HG03571 (cell line): Measurements from ENCODE around the gene IQUB.
"Not testable (repeated sequence)": the region's sequence is repeated elsewhere in the genome, so short reads cannot be mapped to it uniquely, and the experiment has no call there.

Experiments
- ATAC-seq: cut with Tn5 transposase; IDR thresholded peaks from one replicate; pipeline ENCODE4 v1.9.1; 2021; ENCODE audit not compliant: unreplicated experiment

The IQUB gene

DNA sequence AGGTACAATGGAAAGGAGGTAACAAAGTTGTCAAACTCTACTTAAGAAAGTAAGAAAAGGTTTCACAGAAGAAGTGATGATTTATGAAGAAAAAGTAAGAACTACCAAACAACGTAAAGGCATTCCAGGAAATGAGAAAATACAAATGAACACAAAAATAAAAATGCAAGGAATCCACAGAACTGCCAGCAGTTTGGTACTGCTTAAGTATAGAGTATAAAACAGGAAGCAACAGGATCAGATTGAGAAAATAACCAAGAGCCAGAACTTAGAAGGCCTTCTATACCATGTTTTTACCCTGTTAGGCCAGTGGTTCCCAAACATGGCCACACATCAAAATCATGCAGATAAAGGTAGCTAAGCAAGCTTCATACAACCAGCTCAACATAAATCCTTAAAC lies 14.0 kb upstream of the IQUB start:
- ATAC-seq = no peak

DNA sequence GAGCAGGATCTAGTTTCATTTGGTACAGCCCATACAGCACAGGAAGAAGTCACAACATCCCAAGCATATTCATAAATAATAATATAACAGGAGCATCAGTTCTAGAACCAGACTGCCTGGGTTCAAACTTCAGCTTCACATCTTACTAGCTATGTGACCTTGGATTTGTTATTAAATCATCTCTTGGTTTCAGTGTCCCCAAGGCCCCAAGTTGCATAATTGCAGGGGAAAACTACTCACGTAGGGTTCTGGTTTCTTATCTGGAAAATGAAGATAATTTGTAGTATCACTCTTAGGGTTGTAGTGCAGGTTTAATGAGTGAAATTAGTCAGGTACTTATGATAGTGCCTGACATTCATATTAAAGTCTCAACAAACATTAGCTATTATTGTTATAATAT lies 5.5 kb upstream of the IQUB start:
- no peak for ATAC-seq

DNA sequence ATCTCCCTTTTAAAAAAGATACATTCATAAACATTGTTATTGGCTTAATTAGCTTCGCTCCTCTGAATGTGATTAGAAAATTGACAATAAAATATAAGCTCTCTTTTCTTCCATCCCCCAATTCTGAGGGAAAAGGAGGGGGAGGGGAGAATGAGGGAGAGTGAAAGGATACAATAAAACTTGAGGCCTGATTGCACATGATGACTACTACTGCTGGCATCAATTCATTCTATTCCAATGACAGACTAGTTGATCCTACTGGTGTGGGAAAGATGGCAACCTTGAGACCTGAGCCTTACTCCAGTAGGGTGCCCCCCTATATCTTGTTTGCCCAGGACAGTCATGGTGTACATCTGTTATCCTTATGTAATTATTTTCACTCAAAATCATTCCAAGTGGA lies 4.5 kb upstream of the IQUB start:
- ATAC-seq = no peak

DNA sequence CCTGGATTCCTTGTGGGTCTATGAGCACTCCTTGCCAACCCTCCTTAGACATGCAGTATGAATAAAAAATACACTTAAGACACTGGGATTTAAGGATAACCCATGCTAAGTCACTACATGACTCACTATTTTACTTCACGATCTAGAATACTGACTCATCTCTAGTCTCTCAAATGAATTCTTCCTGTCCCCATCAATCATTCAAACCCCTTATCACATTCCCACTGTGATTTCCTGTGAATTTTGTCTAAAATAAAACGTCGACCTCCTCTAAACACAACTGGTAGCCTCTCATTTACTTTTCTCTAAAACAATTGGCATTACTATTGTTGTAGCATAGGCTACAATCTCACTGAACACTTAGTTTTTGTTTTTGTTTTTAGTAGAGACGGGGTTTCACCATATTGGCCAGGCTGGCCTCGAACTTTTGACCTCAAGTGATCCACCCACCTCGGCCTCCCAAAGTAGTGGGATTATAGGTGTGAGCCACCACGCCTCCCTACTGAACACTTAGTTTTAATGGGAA lies 3.9 kb upstream of the IQUB start:
- ATAC-seq = no peak

DNA sequence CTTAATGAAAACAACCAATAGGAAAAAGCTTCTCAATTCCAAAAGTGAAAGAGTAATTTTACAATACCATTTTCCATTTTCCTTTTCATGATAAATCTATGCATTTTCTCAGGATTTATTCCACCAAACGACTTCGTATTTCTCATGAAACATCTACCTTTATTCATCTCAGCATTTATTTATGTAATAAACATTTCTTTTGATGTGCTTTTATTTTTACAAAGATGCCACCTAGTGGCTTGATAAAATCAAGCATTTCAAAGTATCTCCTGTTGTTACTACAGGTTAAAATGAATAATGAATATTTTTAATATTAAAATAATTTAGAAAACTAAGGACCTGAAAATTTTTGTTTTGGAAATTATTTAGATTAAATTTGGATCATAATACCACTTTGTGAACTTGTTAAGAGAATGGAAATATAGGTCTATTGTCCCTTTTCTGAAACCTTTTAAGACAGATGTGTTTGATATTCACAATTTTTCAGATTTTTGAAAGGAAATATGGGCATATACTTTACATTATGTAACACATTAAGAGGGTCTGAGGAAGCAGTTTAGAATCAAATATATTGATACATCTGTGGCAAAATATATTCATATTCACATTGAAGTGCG lies 2.7 kb upstream of the IQUB start:
- ATAC-seq = no peak

DNA sequence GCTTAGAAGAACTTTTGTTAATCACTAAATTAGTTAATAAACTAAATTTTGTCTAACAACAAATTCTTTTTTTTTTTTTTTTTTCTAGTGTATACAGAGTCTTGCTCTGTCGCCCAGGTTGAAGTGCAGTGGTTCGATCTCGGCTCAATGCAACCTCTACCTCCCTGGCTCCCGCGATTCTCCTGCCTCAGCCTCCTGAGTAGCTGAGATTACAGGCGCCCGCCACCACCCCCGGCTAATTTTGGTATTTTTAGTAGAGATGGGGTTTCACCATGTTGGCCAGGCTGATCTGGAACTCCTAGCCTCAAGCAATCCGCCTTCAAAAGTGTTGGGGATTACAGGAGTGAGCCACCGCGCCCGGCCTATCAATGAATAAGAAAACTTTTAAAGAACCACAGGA lies 1.1 kb upstream of the IQUB start:
- ATAC-seq = no peak

DNA sequence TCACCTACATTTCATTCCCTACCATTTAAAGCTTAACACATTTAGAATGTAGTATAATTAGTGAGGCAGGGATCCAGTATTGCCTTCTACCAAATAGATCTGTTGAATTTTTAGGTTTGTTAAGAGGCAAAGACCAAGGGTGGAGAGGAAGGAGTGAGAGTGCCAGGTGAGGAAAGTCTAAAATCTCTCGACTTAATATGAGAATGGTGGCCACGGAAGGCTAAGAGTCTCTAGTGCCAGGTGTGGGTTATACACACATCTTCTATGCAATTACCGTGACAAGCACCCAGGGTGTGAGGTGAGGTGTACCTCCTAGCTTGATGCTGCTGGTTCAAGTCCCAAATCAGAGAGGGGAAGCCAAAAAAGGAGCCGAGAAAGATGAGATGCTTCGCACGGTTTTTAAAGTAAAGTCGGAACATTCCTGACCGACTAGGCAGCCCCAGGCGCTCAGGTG lies 439 bp downstream of the IQUB start:
- ATAC-seq = peak; percentile 6

DNA sequence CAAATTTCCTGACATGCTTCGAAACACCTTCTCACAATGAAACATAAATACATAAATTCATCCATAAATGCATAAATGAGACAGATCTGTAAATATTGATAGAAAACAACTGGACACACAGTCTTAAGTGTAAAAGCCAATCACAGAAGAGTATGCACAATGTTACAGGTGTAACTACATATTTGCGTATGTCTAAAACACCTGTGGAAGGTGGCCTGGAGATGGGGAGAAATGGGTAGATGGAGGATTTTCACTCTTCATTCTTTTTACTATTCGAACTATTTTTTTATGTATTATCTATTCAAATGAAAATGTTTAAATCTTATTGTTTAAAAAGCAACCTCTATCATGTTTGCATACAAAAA lies 860 bp downstream of the IQUB start:
- no peak for ATAC-seq

DNA sequence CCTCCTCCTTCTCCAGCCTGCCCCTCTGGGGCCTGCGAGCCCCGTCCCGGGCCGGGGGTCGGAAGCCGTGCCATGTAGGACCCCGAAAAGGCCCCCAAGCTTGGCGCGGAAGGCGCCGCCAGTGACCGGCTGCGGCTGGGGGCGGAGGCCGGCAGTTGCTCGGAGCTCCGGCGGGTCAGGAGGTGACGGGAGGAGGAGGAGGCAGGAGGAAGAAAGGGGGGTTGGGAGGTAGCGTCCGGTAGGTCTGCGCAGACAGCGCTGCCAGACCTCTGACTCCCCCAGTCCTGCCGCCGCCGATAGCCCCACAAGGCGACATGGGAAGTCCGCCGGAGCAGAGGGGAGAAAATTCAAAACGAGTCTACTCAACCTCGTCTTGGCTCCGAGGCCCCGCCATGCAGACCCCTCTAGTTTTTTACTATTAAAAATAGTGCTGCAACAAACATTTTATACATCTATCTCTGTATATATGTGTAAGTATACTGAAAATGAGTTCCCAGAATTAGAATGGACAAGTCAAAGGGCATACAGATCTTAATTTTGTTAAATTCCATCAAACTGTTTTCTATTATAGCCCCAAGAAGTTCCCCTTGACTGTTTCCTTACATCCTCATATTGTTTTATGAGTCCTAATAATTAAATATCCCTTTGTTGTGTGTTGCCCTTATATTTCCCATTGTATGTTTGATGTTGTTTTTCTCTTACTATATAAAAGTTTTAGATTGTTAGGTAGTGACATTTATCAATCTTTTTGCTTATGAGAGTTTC lies 1.4 kb downstream of the IQUB start:
- peak; percentile 31 for ATAC-seq

DNA sequence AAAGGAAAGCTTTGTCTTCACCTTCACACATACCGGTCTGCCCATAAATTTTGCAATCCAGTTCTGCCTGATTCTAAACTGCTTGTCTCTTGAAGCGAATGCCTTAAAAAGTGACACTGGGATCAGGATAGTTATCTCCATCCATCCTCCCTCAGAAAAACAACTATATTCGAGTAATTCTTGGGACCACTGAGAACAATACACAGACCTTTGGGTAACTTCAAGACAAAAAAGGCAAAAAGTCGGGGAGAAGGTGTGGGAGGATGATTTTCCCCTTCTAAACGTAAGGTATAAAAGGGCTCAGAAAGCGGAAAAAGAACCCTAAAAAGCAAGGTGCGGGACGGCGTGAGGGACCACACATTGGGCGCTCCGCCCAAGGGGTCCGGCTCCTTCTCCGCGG lies 2.1 kb downstream of the IQUB start:
- ATAC-seq = not testable (repeated sequence)

DNA sequence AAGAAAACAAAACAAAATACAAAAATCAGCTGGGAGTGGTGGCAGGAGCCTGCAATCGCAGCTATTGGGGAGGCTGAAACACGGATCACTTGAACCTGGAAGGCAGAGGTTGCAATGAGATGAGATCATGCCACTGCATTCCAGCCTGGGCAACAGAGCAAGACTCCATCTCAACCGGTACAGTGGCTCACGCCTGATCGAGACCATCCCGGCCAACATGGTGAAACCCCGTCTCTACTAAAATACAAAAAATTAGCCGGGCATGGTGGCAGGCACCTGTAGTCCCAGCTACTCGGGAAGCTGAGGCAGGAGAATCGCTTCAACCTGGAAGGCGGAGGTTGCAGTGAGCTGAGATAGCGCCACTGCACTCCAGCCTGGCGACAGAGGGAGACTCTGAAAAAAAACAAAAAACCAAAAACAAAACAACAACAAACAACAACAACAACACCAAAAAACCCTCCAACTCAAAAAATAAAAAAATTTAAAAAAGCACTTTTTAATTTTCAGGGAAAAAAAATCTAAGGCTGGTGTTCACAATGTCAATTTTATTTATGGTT lies 4.3 kb downstream of the IQUB start:
- not testable (repeated sequence) for ATAC-seq

DNA sequence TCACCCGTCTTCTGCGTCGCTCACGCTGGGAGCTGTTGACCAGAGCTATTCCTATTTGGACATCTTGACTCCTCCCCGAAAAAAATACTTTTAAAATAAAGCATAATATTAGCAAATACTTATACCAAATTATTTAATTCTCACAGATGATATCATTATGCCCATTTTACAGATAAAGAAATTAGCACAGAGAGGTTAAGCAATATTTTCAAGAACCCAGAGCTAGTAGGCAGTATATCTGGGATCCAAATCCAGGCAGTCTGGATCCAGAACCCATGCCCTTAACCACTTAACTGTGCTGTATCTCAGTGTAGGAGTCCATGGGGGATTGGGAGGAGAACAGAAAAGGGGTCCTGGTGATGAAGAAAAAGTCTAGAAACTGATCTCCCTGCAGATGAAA lies 6.1 kb downstream of the IQUB start:
- no peak for ATAC-seq

DNA sequence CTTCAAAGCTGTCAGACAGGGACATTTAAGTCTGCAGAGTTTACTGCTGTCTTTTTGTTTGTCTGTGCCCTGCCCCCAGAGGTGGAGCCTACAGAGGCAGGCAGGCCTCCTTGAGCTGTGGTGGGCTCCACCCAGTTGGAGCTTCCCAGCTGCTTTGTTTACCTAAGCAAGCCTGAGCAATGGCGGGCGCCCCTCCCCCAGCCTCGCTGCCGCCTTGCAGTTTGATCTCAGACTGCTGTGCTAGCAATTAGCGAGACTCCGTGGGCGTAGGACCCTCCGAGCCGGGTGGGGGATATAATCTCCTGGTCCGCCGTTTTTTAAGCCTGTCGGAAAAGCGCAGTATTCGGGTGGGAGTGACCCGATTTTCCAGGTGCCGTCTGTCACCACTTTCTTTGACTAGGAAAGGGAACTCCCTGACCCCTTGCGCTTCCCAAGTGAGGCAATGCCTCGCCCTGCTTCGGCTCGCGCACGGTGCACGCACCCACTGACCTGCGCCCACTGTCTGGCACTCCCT lies 6.6 kb downstream of the IQUB start:
- not testable (repeated sequence) for ATAC-seq

DNA sequence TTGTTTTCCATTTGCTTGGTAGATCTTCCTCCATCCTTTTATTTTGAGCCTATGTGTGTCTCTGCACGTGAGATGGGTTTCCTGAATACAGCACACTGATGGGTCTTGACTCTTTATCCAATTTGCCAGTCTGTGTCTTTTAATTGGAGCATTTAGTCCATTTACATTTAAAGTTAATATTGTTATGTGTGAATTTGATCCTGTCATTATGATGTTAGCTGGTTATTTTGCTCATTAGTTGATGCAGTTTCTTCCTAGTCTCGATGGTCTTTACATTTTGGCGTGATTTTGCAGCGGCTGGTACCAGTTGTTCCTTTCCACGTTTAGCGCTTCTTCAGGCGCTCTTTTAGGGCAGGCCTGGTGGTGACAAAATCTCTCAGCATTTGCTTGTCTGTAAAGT lies 7.9 kb downstream of the IQUB start:
- not testable (repeated sequence) for ATAC-seq

DNA sequence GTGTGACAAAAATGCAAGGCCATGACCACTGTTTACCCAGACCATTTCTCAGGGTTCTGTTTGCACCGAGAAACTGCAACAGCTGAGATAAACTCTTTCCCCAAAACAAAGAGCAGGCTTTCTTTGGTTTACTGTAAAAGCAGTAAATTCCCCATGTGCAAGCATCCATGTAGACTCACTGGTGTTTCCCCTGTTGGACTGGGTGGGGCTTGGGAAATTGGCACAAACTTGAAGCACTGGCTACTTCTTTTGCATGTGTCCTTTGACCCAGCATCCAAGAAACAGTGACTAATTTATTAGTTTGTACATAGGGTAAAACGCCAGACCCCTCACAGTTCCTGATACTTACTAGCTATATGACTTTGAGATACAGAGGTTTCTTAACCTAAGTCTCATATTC lies 12.3 kb downstream of the IQUB start:
- no peak for ATAC-seq

DNA sequence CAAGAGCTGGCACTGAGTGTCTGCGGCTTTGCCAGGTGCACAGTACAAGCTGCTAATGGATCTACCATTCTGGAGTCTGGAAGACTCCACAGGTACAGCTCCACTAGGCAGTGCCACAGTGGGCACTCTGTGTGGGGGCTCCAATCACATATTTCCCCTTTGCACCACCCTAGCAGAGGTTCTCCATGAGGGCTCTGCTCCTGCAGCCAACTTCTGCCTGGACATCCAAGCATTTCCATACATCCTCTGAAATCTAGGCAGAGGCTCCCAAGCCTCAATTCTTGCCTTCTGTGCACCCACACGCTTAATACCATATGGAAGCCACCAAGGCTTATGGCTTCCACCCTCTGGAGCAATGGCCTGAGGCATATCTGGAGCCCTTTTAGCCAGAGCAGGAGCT lies 29.2 kb downstream of the IQUB start:
- no peak for ATAC-seq

DNA sequence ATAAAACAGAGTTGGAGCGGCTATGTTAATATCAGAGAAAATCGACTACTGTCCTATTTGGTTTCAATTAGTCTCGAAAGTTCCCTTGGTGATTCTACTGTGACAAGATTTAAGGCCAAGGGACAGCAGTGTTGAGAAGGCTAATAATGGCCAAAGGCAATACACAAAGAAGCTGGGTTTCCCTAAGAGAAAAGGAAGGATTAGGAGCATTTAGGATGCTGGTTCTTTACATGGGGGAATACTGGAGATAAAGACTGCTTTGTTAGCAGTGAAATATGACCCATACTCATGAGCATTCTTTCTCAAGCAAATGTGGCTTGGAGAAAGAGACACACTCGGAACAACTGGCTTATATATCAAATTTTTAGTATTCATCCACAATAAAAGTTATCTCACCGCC lies 32.2 kb downstream of the IQUB start:
- no peak for ATAC-seq

DNA sequence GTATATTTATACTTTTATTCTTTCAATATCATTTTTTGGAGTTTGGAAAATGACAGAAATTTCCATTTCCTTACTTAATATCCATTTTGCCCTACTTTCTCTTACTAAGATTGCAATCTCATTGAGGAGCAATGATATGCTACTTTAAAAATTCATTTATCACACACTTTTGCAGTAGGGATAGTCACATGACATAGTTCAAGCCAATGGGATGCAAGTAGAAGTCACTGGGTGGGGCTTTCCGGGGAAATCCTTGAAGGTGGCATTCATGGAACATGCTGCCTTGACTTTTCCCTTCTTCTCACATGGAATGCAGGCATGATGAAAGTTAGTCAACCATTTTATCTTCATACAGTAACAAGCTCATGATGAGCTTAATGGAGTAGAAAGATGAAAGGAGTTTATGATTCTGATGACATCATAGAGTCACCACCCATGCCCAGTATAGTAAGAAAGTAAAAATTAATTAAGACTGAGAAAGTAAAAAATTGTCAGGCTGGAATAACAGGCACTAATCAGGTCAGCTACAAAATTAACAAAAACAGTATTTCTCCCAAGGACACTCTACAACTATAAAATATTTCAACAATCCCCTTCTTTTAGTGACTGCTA lies 33.4 kb downstream of the IQUB start:
- ATAC-seq = no peak

DNA sequence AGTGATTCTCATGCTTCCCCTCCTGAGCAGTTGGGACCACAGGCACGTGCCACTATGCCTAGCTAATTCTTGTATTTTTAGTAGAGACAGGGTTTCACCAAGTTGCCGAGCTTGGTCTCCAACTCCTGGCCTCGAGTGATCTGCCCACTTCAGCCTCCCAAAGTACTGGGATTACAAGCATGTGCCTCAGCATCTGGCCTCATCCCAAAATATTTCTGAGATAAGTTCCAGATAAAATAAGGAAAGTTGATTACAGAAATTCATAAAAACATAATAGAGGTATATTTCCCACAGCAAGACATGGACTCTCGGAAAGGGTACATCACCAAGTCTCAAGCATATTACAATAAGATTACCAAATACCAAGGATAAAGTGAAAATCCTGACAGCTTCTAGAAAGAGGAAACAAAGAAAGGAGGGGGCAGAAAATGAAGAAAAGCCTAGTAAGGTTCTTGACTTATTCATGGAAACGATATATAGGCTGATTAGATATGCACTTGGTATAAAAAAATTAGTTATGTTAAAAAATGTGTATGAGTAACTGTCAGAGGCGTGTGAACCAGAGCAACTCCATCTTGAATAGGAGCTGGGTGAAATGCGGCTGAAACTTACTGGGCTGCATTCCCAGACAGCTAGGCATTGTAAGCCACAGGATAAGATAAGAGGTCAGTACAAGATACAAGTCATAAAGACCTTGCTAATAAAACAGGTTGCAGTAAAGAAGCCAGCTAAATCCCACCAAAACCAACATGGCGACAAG lies 35.0 kb downstream of the IQUB start:
- no peak for ATAC-seq

DNA sequence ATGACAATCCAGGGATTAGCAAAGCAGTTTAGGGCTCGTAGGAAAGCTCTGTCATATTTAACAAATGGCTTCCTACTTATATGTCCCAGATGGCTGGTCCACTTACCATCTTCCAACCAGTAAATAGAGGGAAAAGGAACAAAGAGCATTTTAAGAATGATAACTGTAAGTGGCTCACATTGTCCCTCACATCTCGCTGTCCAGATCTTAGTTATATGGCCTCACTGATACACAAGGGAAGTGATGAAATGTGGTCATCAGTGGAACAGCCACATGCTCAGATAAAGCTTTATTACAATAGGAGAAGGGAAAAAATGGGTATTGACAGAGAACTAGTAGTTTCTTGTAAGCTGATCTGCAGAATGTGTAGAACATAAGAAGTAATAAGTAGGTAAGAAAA lies 35.8 kb downstream of the IQUB start:
- no peak for ATAC-seq

DNA sequence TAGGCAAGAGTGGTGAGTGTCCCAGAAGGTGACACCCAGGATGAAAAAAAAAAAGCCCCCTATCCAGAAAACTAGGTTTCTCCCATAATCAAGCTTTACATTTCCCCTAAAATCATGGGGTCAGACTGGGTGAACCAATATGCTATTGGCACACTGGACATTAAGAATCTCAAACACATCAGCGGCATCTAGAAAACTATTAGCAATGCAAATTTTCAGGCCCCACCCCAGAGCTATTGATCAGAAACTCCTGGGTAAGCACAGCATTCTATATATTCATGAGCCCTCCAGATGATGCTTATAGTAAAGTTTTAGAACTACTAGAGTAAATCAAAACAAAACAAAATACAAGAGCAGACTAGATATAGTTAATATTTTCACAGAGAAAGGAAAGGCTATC lies 36.4 kb downstream of the IQUB start:
- no peak for ATAC-seq
